ENCODE results near the gene MAP3K7CL.

DNA sequence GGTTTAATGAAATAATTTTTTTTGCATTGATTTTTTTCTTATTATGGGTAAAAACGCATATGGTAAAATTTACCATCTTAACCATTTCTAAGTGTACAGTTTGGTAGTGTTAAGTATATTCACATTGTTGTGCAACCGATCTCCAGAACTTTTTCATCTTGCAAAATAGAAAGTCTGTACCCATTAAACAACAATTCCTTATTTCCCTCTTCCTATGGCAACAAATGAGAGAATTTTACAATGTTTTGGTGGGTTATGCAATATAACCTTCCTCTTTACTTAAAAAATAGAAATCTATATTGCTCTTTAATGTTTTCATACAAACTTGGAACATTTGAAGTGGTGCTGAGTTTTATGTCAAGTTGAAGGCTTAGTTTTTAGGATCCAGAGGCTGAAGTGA, 26.6 kb downstream of the MAP3K7CL start:
- TF ChIP-seq POLR2AphosphoS5 (IDR thresholded peaks at IDR 0.05; ENCODE audit: low read depth, low read length) (no peak), SIN3A (IDR thresholded peaks at IDR 0.05; ENCODE audit: borderline replicate concordance, insufficient read depth, low read length) (no peak)
- TF ChIP-seq, protein P1, sequence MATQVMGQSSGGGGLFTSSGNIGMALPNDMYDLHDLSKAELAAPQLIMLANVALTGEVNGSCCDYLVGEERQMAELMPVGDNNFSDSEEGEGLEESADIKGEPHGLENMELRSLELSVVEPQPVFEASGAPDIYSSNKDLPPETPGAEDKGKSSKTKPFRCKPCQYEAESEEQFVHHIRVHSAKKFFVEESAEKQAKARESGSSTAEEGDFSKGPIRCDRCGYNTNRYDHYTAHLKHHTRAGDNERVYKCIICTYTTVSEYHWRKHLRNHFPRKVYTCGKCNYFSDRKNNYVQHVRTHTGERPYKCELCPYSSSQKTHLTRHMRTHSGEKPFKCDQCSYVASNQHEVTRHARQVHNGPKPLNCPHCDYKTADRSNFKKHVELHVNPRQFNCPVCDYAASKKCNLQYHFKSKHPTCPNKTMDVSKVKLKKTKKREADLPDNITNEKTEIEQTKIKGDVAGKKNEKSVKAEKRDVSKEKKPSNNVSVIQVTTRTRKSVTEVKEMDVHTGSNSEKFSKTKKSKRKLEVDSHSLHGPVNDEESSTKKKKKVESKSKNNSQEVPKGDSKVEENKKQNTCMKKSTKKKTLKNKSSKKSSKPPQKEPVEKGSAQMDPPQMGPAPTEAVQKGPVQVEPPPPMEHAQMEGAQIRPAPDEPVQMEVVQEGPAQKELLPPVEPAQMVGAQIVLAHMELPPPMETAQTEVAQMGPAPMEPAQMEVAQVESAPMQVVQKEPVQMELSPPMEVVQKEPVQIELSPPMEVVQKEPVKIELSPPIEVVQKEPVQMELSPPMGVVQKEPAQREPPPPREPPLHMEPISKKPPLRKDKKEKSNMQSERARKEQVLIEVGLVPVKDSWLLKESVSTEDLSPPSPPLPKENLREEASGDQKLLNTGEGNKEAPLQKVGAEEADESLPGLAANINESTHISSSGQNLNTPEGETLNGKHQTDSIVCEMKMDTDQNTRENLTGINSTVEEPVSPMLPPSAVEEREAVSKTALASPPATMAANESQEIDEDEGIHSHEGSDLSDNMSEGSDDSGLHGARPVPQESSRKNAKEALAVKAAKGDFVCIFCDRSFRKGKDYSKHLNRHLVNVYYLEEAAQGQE (IDR thresholded peaks at IDR 0.05; ENCODE audit: insufficient read depth in 1 of 2, low read depth in 2 of 2, low read length in 2 of 2): no peak
